ENCODE results near the gene GDA. TPM values are rescaled to one million over a fixed set of nuclear protein-coding genes. Genes with fewer than 3 reads are reported as not detected.

Gene GDA
- total RNA-seq, 1 experiment from 2014 or later = 49.4 TPM

DNA sequence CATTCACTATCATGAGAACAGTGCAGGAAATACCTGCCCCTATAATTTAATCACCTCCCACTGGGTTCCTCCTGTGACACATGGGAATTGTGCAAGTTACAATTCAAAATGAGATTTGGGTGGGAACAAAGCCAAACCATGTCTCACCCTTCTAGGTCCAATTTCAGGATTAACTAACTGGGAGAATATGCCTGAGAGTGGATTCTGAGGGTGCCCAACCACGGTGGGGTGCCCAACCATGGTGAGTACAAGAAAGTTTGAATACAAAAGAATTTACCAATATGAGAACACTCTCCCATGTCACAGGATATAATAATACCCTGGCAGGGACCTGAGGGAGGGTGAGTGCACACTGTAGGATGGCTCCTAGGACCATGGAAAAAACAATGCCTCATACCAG, 17.2 kb upstream of the GDA start (continued):
- TF ChIP-seq SIN3A (IDR thresholded peaks at IDR 0.05; ENCODE audit: low read depth) (no peak), EGR1 (IDR thresholded peaks at IDR 0.05; ENCODE audit: low read depth) (no peak)

DNA sequence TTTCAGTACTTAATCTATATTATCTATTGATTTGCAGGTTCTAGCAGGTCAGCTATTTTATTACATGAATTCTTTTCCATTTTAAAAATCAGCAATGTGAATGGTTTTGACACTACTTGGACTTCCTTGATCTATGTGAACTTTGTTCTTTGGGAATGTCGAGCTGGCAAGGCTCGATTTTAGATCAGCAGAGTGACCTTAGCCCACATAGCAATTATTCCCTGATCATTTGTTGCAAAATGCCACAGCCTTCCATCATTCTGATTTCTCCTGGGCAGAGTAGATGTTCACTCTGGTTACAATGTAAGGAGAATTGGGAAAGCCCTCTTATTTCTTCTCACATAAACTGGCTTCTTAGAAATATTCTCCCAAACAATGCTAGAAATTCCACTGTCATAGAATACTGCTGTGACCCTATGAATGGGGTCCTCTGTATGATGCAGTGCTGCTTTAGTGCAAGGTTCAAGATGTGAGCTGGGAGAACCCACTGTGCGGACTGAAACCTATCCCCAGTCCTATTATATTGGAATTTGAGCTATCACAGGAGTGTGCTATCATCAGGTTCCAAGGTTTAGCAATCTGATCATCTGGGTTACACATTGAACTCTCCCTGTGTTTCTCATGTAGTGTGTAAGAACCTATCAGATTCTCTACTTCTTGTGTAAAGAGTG, 15.7 kb upstream of the GDA start:
- BruUV-seq (replicated peaks) = no TSS peak
- no peaks in the 10 kb centered on the region for H3K27me3 ChIP-seq (ENCODE audit: insufficient read depth, low read length)
- no peaks in the 10 kb centered on the region for H3K9me3 ChIP-seq (ENCODE audit: control insufficient read depth in 1 of 2, insufficient read depth in 1 of 2, low read depth in 1 of 2, low read length in 2 of 2)
- H3K9me2 ChIP-seq (ENCODE audit: insufficient read depth) = no peaks in the 10 kb centered on the region
- no peaks in the 10 kb centered on the region for H3K79me2 ChIP-seq (ENCODE audit: insufficient read depth, low read length)
- H3K4me1 ChIP-seq (ENCODE audit: control insufficient read depth in 1 of 2, insufficient read depth in 2 of 2, low read length in 2 of 2) = peaks cover 1 to 27% of the 10 kb centered on the region in 2 experiments; a peak in 3 of 4 replicates
- intact Hi-C loops (cut with micrococcal nuclease) = no loop called here
- TF ChIP-seq, protein P1, sequence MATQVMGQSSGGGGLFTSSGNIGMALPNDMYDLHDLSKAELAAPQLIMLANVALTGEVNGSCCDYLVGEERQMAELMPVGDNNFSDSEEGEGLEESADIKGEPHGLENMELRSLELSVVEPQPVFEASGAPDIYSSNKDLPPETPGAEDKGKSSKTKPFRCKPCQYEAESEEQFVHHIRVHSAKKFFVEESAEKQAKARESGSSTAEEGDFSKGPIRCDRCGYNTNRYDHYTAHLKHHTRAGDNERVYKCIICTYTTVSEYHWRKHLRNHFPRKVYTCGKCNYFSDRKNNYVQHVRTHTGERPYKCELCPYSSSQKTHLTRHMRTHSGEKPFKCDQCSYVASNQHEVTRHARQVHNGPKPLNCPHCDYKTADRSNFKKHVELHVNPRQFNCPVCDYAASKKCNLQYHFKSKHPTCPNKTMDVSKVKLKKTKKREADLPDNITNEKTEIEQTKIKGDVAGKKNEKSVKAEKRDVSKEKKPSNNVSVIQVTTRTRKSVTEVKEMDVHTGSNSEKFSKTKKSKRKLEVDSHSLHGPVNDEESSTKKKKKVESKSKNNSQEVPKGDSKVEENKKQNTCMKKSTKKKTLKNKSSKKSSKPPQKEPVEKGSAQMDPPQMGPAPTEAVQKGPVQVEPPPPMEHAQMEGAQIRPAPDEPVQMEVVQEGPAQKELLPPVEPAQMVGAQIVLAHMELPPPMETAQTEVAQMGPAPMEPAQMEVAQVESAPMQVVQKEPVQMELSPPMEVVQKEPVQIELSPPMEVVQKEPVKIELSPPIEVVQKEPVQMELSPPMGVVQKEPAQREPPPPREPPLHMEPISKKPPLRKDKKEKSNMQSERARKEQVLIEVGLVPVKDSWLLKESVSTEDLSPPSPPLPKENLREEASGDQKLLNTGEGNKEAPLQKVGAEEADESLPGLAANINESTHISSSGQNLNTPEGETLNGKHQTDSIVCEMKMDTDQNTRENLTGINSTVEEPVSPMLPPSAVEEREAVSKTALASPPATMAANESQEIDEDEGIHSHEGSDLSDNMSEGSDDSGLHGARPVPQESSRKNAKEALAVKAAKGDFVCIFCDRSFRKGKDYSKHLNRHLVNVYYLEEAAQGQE (IDR thresholded peaks at IDR 0.05; ENCODE audit: low read depth) = no peak
- no peak for TF ChIP-seq EZH2phosphoT487 (IDR thresholded peaks at IDR 0.05; ENCODE audit: borderline replicate concordance)
- TF ChIP-seq, protein P2, sequence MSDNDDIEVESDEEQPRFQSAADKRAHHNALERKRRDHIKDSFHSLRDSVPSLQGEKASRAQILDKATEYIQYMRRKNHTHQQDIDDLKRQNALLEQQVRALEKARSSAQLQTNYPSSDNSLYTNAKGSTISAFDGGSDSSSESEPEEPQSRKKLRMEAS (IDR thresholded peaks at IDR 0.05) = no peak
- no peak for TF ChIP-seq ZFX (IDR thresholded peaks at IDR 0.05)
- TF ChIP-seq POLR2A (IDR thresholded peaks at IDR 0.05; ENCODE audit: borderline replicate concordance, extremely low read depth, insufficient read depth, insufficient read length) = no peak
- TF ChIP-seq, protein P3, sequence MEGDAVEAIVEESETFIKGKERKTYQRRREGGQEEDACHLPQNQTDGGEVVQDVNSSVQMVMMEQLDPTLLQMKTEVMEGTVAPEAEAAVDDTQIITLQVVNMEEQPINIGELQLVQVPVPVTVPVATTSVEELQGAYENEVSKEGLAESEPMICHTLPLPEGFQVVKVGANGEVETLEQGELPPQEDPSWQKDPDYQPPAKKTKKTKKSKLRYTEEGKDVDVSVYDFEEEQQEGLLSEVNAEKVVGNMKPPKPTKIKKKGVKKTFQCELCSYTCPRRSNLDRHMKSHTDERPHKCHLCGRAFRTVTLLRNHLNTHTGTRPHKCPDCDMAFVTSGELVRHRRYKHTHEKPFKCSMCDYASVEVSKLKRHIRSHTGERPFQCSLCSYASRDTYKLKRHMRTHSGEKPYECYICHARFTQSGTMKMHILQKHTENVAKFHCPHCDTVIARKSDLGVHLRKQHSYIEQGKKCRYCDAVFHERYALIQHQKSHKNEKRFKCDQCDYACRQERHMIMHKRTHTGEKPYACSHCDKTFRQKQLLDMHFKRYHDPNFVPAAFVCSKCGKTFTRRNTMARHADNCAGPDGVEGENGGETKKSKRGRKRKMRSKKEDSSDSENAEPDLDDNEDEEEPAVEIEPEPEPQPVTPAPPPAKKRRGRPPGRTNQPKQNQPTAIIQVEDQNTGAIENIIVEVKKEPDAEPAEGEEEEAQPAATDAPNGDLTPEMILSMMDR (IDR thresholded peaks at IDR 0.05 in 2 of 3, conservative IDR thresholded peaks at IDR 0.05 in 1 of 3; ENCODE audit: borderline replicate concordance in 1 of 3, insufficient read depth in 1 of 3, low read depth in 2 of 3, low read length in 2 of 3) = no peak
- TF ChIP-seq EGR1 (IDR thresholded peaks at IDR 0.05; ENCODE audit: low read depth) = no peak
- no peak for TF ChIP-seq YY1 (IDR thresholded peaks at IDR 0.05; ENCODE audit: extremely low read depth, insufficient replicate concordance, low read depth, low read length)
- TF ChIP-seq, protein P4, sequence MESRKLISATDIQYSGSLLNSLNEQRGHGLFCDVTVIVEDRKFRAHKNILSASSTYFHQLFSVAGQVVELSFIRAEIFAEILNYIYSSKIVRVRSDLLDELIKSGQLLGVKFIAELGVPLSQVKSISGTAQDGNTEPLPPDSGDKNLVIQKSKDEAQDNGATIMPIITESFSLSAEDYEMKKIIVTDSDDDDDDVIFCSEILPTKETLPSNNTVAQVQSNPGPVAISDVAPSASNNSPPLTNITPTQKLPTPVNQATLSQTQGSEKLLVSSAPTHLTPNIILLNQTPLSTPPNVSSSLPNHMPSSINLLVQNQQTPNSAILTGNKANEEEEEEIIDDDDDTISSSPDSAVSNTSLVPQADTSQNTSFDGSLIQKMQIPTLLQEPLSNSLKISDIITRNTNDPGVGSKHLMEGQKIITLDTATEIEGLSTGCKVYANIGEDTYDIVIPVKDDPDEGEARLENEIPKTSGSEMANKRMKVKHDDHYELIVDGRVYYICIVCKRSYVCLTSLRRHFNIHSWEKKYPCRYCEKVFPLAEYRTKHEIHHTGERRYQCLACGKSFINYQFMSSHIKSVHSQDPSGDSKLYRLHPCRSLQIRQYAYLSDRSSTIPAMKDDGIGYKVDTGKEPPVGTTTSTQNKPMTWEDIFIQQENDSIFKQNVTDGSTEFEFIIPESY (IDR thresholded peaks at IDR 0.05; ENCODE audit: extremely low read depth, insufficient replicate concordance, low read length) = no peak
- no peak for TF ChIP-seq RAD21 (IDR thresholded peaks at IDR 0.05; ENCODE audit: low read depth)
- no peak for TF ChIP-seq JUND (IDR thresholded peaks at IDR 0.05)
- POLR2A ChIA-PET = no interaction called here
- H3K9ac ChIP-seq (ENCODE audit: low read length) = no peak overlapping the region
- no peaks in the 10 kb centered on the region for H3K36me3 ChIP-seq (ENCODE audit: control insufficient read depth in 1 of 2, insufficient read depth in 2 of 2, low read length in 2 of 2)
- H3K27ac ChIP-seq (ENCODE audit: low read depth, low read length) = no peak overlapping the region
- no peak overlapping the region for H3K4me3 ChIP-seq (replicated peaks in 1 of 2; ENCODE audit: low read depth in 1 of 2, low read length in 2 of 2)
- H3K4me2 ChIP-seq (ENCODE audit: low read length) = no peak overlapping the region
- no peaks in the 10 kb centered on the region for H4K20me1 ChIP-seq (ENCODE audit: insufficient read depth)
- DNase-seq (ENCODE audit: low read depth, low spot score) (no peak), ATAC-seq (no peak)
- RAD21 ChIA-PET (ENCODE audit: low non-redundant PET in 1 of 2, low total read pairs in 2 of 2, uncharacterized antibody in 2 of 2, unreplicated experiment in 2 of 2) = no interaction called here
- CTCF ChIA-PET = no interaction called here
- no peak overlapping the region for H2AFZ ChIP-seq (ENCODE audit: low read depth, low read length, poor library complexity, severe bottlenecking)
